Hepatocyte (in vitro differentiated cells): ENCODE measurements around the gene NKPD1. TPM values are rescaled to one million over a fixed set of nuclear protein-coding genes. Genes with fewer than 3 reads are reported as not detected.

Experiments
- DNase-seq: peaks from one replicate; pipeline ENCODE4 v3.0.0-alpha.2; 2016; ENCODE audit warnings: low spot score
- H2AFZ ChIP-seq: fragments of 200-600 bp; sonication (generic); 2 replicates; pipeline ENCODE4 v1.6.0; 2016; ENCODE audit warnings: antibody characterized with exemption, mild to moderate bottlenecking
- H3K27ac ChIP-seq: fragments of 200-600 bp; sonication (generic); 2 replicates; pipeline ENCODE4 v1.5.1; 2016; ENCODE audit warnings: mild to moderate bottlenecking
- H3K27me3 ChIP-seq: fragments of 200-600 bp; sonication (generic); 2 replicates; pipeline ENCODE4 v1.6.1; 2016
- H3K36me3 ChIP-seq: fragments of 200-600 bp; sonication (generic); replicated peaks from 2 replicates; pipeline ENCODE4 v1.5.1; 2016; ENCODE audit warnings: low read depth; ENCODE audit not compliant: insufficient read depth
- H3K4me1 ChIP-seq: fragments of 200-600 bp; sonication (generic); 2 replicates; pipeline ENCODE4 v1.5.1; 2016; ENCODE audit warnings: mild to moderate bottlenecking, moderate library complexity; ENCODE audit not compliant: insufficient read depth
- H3K4me2 ChIP-seq: fragments of 200-600 bp; sonication (generic); 2 replicates; pipeline ENCODE4 v1.6.0; 2016
- H3K4me3 ChIP-seq: fragments of 200-600 bp; sonication (generic); 2 replicates; pipeline ENCODE4 v1.5.1; 2016; ENCODE audit warnings: mild to moderate bottlenecking
- H3K79me2 ChIP-seq: fragments of 200-600 bp; sonication (generic); 2 replicates; pipeline ENCODE4 v1.6.0; 2017; ENCODE audit warnings: mild to moderate bottlenecking
- H3K9me2 ChIP-seq: fragments of 200-600 bp; sonication (generic); replicated peaks from 2 replicates; pipeline ENCODE4 v1.6.0; 2017; ENCODE audit warnings: mild to moderate bottlenecking; ENCODE audit not compliant: insufficient read depth
- H3K9me3 ChIP-seq: fragments of 200-600 bp; sonication (generic); 2 replicates; pipeline ENCODE4 v1.5.1; 2016; ENCODE audit warnings: low read depth, mild to moderate bottlenecking
- H4K20me1 ChIP-seq: fragments of 200-600 bp; sonication (generic); 2 replicates; pipeline ENCODE4 v1.6.0; 2016; ENCODE audit warnings: mild to moderate bottlenecking; ENCODE audit not compliant: insufficient read depth, poor library complexity, severe bottlenecking
- EZH2 ChIP-seq: fragments of 200-600 bp; sonication (generic); IDR thresholded peaks from 2 replicates; pipeline ENCODE4 v1.6.1; 2016; ENCODE audit warnings: antibody characterized with exemption, mild to moderate bottlenecking, borderline replicate concordance
- EZH2phosphoT487 ChIP-seq: fragments of 200-600 bp; sonication (generic); IDR thresholded peaks from one replicate; pipeline ENCODE4 v1.6.1; 2018; ENCODE audit warnings: antibody characterized with exemption, mild to moderate bottlenecking, low read depth, moderate library complexity; ENCODE audit not compliant: unreplicated experiment, severe bottlenecking
- WGBS: methylation state at CpG from one replicate; pipeline ENCODE4 v1.1.6; 2016; ENCODE audit warnings: low lambda C conversion rate; ENCODE audit errors: missing lambda C conversion rate; 5-methylcytosine and 5-hydroxymethylcytosine counted together
- polyA plus RNA-seq: library from polyadenylated mRNA; unstranded; fragments of >200 nt; fragmentation: Nextera tagmentation; extraction: Ambion mirVana; gene quantifications from 2 replicates; pipeline ENCODE4 v1.2.1, GENCODE V29; 2016
- total RNA-seq: library from RNA; depleted of rRNA; stranded (reverse); fragments of >200 nt; gene quantifications from 2 replicates; pipeline ENCODE4 v1.2.3, GENCODE V29; 2014
- TF ChIP-seq, protein P1 (sequence below): fragments of 200-600 bp; sonication (generic); IDR thresholded peaks from 2 replicates; pipeline ENCODE4 v1.5.1; 2016; ENCODE audit warnings: antibody characterized with exemption, mild to moderate bottlenecking; ENCODE audit not compliant: poor library complexity

Gene NKPD1
- total and polyA plus RNA-seq, 2 experiments from 2014 or later = 0.27 to 0.50 TPM

DNA sequence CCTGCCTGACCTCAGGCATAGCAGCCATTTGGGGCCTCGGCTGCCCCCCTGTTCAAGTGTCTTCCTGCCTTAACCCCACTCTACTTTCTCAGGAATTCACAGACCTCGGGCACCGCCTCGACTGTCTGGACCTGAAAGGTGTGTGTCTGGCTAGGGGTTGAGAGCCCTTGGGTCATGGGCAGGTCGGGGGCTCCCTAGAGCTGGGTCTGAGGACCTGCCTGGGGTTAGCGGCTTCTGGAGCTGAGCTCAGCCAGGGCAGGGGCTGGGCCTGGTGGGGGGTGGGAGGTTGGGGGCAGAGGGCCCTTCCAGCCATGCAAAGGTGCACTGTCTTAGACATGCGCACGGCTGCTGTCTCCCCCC is 20.7 kb downstream of the NKPD1 start:
- Histone ChIP-seq H3K36me3 (no peaks in the 10 kb centered on the region), H3K27me3 (no peaks in the 10 kb centered on the region), H2AFZ (no peak overlapping the region), H3K79me2 (peaks cover 39% of the 10 kb centered on the region), H3K4me2 (no peak overlapping the region), H3K9me2 (no peaks in the 10 kb centered on the region), H3K4me3 (no peak overlapping the region), H3K4me1 (peaks cover 3% of the 10 kb centered on the region), H4K20me1 (peaks cover 16% of the 10 kb centered on the region), H3K27ac (no peak overlapping the region), H3K9me3 (no peaks in the 10 kb centered on the region)
- TF ChIP-seq, protein P1, sequence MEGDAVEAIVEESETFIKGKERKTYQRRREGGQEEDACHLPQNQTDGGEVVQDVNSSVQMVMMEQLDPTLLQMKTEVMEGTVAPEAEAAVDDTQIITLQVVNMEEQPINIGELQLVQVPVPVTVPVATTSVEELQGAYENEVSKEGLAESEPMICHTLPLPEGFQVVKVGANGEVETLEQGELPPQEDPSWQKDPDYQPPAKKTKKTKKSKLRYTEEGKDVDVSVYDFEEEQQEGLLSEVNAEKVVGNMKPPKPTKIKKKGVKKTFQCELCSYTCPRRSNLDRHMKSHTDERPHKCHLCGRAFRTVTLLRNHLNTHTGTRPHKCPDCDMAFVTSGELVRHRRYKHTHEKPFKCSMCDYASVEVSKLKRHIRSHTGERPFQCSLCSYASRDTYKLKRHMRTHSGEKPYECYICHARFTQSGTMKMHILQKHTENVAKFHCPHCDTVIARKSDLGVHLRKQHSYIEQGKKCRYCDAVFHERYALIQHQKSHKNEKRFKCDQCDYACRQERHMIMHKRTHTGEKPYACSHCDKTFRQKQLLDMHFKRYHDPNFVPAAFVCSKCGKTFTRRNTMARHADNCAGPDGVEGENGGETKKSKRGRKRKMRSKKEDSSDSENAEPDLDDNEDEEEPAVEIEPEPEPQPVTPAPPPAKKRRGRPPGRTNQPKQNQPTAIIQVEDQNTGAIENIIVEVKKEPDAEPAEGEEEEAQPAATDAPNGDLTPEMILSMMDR = no peak
- TF ChIP-seq EZH2 = no peak
- TF ChIP-seq EZH2phosphoT487 = no peak
- DNase-seq = no peak
- WGBS = 82% methylated on average over 8 of the region's 8 CpGs

DNA sequence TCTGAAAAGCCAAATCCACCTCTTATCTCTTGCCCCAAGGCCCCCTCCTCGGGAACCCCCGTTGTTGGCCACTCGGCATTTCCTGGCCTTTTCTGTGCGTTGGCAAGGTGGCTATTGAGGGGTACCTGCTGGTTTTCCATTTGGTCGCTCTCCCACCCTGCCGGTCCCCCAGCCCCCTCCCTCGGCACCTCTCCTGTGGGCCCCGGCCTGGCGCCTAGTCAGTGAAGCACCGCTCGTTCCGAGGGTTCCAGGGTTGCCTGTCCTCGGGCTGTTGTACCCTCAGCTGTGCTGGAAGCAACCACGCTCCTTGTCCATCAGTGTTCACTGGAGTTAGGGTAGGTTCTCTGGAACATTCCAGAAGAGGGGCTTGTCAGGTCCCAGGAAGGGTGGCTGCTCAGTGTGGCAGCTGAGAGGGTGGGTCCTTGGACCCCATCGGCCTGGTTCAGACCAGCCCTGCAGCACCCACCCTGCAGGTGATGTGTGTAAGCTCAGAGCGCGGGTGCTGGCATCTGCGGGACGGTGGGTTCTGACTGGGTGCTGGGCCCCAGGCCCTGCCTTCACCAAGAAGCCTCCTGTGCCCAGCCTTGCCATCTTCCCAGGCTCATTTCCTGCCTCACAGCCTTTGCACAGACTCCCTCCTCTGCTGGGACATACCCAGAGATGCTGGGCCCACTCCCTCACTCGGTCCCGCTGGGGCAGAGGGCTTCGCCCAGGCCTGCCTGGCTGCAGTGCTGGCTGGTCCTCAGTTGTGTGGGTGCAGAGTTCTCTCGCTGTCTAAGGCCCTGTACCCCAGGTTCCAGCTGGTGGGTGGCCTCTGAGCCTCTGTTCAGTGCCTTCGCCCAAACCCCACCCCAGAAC is 21.3 kb downstream of the NKPD1 start:
- TF ChIP-seq EZH2 (no peak), EZH2phosphoT487 (no peak)
- TF ChIP-seq, protein P1 = no peak
- Histone ChIP-seq H3K27ac (no peak overlapping the region), H3K4me3 (no peak overlapping the region), H3K27me3 (no peaks in the 10 kb centered on the region), H3K36me3 (no peaks in the 10 kb centered on the region), H4K20me1 (peaks cover 16% of the 10 kb centered on the region), H2AFZ (no peak overlapping the region), H3K9me3 (no peaks in the 10 kb centered on the region), H3K79me2 (peaks cover 39% of the 10 kb centered on the region), H3K9me2 (no peaks in the 10 kb centered on the region), H3K4me2 (no peak overlapping the region), H3K4me1 (peaks cover 3% of the 10 kb centered on the region)
- WGBS = 96% methylated on average over 24 of the region's 24 CpGs
- no peak for DNase-seq

DNA sequence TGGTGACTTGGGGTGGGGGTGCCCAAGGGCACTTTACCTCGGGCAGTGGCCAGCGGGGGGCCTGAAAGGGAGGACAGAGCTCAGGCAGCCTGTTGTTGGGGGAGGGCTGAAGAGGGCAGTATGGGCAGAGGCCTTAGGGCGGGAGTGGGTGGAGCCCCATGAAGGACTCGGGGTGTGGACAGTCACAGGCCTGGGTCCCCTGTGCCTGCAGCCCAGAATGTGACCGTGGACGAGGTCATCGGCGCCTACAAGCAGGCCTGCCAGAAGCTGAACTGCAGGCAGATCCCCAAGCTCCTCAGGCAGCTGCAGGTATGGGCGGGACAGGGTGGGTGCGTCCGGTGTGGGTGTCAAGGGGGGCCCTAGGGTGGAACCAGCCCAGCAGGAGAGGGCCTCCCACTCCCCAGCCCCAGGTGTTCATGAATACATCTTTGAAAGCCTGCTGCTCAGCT is 22.5 kb downstream of the NKPD1 start:
- no peak for DNase-seq
- H3K27me3 ChIP-seq = no peaks in the 10 kb centered on the region
- H3K9me2 ChIP-seq = no peaks in the 10 kb centered on the region
- H3K4me2 ChIP-seq = no peak overlapping the region
- H3K4me1 ChIP-seq = peaks cover 3% of the 10 kb centered on the region
- no peaks in the 10 kb centered on the region for H3K9me3 ChIP-seq
- H3K27ac ChIP-seq = no peak overlapping the region
- peaks cover 50% of the 10 kb centered on the region for H3K79me2 ChIP-seq
- H3K36me3 ChIP-seq = no peaks in the 10 kb centered on the region
- 80% methylated on average over 10 of the region's 11 CpGs for WGBS
- TF ChIP-seq EZH2 = no peak
- TF ChIP-seq EZH2phosphoT487 = no peak
- TF ChIP-seq, protein P1 = no peak
- H4K20me1 ChIP-seq = peaks cover 16% of the 10 kb centered on the region
- no peak overlapping the region for H2AFZ ChIP-seq
- no peak overlapping the region for H3K4me3 ChIP-seq
